TTC549 (cell line): ENCODE results near the gene CCDC12.

ENCODE experiments used
- FAIRE-seq: peaks from 2 replicates; lab custom pipeline; 2012; peaks lifted over from hg19 to GRCh38; lab: Jason Lieb, UNC

CCDC12 gene

DNA sequence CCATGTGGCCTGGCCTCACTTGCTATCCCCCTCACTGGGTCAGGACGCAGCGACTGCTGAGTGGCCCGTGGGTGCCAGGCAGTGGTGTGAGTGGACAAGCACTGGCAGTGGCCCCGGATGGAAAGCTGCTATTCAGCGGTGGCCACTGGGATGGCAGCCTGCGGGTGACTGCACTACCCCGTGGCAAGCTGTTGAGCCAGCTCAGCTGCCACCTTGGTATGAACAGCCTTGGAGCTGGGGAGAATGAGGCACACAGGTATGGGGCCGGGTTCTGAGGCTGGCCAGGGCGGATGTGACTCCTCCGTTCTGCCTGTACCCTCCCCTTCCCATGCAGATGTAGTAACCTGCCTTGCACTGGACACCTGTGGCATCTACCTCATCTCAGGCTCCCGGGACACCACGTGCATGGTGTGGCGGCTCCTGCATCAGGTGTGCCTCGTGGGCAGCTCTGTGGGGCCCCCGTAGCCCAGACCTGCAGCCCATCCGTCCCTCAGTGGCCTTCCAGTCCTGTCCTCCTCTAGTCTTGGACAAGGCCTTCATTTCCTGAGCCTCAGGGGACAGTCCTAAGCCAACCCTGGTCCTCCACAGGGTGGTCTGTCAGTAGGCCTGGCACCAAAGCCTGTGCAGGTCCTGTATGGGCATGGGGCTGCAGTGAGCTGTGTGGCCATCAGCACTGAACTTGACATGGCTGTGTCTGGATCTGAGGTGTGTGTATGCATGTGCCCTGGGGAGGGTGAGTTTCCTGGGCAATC lies 31.1 kb upstream of the CCDC12 start:
- FAIRE-seq: no peak

GRCh38 chr3:47007001-47007400 lies 30.5 kb upstream of the CCDC12 start:
- FAIRE-seq: no peak

DNA sequence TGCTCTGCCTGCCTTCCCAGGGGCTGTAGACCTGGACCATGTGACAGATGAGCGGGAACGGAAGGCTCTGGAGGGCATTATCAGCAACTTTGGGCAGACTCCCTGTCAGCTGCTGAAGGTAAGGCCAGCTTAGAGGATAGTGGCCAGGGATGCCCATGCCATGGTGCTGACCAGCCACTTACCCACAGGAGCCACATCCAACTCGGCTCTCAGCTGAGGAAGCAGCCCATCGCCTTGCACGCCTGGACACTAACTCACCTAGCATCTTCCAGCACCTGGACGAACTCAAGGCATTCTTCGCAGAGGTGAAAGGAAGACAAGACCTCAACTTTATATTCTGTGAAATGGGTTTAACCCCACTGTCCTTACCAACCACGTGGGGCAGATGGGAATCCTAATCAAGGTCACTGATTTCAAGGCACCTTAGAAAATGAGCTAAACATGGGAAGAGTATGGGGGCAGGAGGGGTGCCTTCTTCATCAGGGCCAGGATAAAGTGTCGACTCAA lies 29.7 kb upstream of the CCDC12 start:
- no peak for FAIRE-seq

GRCh38 chr3:47005212-47006144 lies 28.9 kb upstream of the CCDC12 start:
- FAIRE-seq: no peak

GRCh38 chr3:47004369-47005211 lies 28.0 kb upstream of the CCDC12 start:
- no peak for FAIRE-seq

GRCh38 chr3:47003461-47004368 lies 27.2 kb upstream of the CCDC12 start:
- no peak for FAIRE-seq

DNA sequence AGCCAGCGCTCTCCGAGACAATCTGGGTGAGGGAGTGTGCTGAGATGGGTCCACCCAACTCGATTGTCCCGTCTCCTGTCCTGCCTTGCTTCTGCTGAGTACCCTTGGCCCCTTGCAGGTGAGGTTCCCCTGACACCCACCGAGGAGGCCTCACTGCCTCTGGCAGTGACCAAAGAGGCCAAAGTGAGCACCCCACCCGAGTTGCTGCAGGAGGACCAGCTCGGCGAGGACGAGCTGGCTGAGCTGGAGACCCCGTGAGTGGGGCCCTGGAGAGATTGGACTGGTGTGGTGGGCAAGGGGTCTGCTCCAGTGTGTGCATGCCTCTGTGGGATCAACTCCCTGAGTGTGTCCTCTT lies 26.5 kb upstream of the CCDC12 start:
- no peak for FAIRE-seq

DNA sequence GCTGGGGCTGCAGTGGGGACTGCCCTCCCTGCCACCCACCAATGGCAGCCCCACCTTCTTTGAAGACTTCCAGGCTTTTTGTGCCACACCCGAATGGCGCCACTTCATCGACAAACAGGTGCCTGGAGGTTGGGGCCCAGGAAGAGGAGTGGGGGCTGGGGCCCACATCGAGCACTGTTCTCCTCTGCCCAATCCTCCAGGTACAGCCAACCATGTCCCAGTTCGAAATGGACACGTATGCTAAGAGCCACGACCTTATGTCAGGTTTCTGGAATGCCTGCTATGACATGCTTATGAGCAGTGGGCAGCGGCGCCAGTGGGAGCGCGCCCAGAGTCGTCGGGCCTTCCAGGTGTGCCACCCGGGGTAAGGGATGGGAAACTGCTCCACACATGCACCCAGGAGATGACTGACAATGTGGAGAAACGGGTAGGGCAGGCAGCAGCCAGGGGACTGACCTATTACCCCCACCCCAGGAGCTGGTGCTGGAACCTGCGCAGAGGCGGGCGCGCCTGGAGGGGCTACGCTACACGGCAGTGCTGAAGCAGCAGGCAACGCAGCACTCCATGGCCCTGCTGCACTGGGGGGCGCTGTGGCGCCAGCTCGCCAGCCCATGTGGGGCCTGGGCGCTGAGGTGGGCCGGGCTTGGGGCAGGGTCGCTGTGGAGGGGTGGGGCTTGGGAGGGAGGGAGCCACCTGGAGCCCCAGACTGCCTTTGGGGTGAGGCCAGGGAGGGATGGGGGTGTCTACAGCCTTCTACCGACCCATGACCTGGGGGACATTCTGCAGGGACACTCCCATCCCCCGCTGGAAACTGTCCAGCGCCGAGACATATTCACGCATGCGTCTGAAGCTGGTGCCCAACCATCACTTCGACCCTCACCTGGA lies 25.9 kb upstream of the CCDC12 start:
- FAIRE-seq: no peak

DNA sequence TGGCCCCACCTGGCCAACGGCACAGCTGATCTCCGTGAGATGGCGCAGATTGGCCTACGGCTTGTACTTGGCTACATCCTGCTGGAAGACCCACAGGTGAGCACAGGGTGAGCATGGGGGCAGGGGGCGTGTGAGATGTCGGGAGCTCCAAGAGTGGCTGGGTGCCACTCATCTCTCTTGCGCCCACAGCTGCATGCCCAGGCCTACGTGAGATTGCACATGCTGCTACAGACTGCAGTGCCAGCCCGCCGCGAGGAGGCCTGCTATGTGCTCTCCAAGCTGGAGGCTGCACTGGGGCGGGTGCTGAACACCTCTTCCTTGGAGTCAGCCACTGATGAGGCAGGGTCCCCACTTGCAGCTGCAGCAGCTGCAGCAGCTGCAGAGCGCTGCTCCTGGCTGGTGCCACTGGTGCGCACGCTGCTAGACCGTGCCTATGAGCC lies 25.2 kb upstream of the CCDC12 start:
- no peak for FAIRE-seq

DNA sequence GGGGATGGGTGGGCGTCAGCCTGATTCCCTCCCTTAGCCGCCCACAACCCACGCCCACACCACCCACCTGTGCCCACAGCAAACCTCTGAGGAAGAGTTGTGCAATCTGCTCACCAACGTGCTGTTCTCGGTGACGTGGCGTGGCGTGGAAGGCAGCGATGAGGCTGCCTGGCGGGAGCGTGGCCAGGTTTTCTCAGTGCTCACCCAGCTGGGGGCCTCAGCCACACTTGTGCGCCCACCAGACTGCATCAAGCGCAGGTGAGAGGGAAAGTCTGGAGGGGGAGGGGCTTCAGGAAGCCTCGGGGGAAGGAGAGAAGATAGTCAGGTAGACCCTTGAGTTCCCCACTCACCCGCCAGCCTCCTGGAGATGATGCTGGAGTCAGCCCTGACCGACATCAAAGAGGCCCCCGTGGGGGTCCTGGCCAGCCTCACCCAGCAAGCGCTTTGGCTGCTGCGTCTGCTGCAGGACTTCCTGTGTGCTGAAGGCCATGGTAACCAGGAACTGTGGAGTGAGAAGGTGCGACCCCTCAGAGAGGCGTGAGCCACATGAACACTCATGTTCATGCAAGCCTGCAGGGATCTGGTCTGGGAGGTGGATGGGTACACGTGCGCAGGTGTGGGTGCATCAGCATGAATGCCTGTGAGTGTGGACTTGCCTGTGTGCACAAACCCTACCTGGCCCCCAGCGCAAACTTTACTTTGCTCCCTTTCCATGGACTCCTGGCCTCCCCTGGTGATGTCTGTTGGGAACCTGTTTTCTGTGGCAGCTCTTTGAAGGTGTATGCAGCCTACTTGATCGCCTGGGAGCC lies 24.6 kb upstream of the CCDC12 start:
- FAIRE-seq: no peak

GRCh38 chr3:47000198-47000815 lies 23.8 kb upstream of the CCDC12 start:
- no peak for FAIRE-seq

DNA sequence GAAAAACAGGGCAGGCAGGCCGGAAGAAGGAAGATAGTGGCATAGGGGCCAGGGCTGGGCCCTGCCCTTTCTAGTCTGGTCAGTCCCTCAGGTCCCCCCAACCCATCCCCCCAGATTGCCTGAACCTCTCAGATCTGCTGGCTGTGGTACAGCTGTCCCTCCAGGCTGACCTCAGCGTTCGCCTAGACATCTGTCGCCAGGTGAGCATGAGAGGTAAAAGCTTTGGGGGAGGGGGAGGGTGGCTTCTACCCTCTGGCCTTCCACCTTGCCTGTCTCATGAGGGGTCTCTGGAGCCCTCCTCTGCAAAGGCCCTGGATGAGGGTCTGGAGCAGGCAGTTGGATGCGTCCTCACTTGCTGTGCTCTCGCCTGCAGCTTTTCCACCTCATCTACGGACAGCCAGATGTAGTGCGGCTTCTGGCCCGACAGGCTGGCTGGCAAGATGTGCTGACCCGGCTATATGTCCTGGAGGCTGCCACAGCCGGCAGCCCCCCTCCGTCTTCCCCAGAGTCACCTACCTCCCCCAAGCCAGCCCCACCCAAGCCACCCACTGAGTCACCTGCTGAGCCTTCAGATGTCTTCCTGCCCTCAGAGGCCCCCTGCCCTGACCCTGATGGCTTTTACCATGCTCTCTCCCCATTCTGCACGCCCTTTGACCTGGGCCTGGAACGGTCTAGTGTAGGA lies 23.1 kb upstream of the CCDC12 start:
- FAIRE-seq: no peak

DNA sequence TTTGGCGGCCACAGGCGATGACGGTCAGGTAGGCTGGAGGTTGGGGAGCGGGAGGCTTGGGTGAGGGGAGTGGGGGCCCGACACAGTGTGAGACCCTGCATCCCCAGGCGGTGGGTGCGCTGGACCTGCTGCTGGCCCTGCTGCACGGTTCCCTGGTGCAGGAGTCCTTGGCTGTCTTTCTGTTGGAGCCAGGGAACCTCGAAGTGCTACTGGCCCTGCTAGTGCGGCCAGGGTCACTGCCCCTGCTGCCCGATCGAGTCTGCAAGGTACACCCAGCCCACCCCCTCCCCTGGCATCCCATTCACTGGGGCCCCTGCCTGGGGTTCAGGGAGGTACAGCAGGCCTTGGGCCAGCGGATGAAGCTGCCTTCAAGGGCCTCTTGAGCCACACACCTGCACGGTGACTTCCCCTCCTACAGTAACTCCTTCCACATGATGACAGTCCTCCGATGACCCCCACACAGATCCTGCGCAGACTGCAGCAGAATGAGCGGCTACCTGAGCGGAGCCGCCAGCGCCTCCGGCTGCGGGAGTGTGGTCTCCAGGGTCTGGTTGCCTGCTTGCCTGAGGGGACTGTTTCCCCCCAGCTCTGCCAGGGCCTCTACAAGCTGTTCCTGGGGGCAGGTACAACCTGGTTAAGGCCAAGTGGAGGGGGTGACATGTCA lies 22.4 kb upstream of the CCDC12 start:
- no peak for FAIRE-seq

DNA sequence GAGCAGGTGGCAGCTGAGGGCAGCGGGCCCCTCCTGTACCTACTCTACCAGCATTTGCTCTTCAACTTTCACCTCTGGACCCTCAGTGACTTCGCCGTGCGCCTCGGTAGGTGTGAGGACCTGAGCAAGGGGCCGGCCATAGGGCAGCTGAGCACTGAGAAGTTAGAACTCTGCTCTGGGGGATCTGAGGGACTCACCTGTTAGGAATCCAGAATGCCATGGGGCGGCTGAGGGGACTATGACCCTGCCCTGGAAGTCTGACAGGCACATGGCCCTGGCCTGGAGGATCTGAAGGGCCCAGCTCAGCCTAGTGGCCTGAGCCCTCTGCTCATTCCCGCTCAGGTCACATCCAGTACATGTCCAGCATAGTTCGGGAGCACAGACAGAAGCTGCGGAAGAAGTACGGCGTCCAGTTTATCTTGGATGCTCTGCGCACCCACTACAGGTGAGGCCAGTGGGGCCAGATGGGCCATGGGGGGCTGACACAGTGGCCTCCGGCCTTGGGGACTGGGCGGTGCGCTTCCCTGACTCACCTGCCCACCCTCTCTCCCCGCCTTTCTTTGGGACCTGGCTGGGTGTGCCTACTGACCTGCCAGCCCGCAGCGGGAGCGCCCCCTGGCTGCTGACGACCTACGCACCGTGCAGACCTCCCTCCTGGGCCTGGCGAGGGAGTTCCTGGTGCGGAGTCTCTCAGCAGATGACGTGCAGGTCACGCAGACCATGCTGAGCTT lies 21.7 kb upstream of the CCDC12 start:
- FAIRE-seq: no peak

DNA sequence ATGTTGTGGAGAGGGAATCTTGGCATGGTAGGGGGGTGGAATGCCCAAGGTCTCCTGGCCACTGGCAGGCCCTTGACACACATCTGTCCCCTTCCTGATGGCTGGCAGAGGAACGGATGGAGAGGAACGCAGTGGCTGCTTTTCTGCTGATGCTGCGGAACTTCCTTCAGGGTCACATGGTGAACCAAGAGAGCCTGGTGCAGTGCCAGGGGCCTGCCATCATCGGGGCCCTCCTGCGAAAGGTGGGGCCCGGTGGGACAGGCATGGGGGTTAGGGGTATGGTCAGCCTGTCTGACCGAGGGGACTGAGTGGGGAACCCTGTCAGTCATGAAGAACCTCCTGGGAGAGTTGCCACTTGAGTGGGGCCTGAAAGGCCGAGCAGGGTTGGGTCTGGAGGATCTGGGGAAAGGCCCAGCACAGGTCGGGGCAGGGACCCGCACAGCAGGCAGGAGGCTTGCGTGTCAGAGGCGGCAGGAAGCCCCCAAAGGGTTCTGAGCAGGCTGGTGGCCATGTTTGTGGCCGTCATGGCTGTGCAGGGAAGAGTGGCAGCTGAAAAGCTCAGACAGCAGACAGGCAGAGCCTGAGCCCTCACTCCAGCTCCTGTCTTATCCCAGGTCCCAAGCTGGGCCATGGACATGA lies 21.0 kb upstream of the CCDC12 start:
- no peak for FAIRE-seq

GRCh38 chr3:46996689-46997452 lies 20.3 kb upstream of the CCDC12 start:
- no peak for FAIRE-seq
